ENCODE data around the gene DPYSL5.

GRCh38 chr2:26998323-26998722 is 150.4 kb downstream of the DPYSL5 start:
- TF ChIP-seq EP300 (IDR thresholded peaks at IDR 0.05) (no peak), CTCF (IDR thresholded peaks at IDR 0.05) (no peak), POLR2A (IDR thresholded peaks at IDR 0.05) (no peak)

All from tibial nerve (tissue), 4 donors.